Epithelial cell of proximal tubule (primary cell): ENCODE measurements around the gene SLC6A18. TPM values are rescaled to one million over a fixed set of nuclear protein-coding genes. Genes with fewer than 3 reads are reported as not detected.

Source experiments
- DNase-seq: peaks from one replicate; pipeline ENCODE4 v3.0.0-alpha.2; 2011; ENCODE audit warnings: low read depth
- H3K4me3 ChIP-seq: 2 replicates; pipeline ENCODE4 v1.5.1; 2011; ENCODE audit warnings: low read depth, mild to moderate bottlenecking, low read length
- total RNA-seq: library from RNA; depleted of rRNA; stranded (reverse); fragments of >200 nt; gene quantifications from 2 replicates; pipeline ENCODE4 v1.2.3, GENCODE V29; 2015
- TF ChIP-seq, protein P1 (sequence below): conservative IDR thresholded peaks from 2 replicates; pipeline ENCODE4 v1.5.1; 2012; ENCODE audit warnings: low read depth, mild to moderate bottlenecking, low read length

SLC6A18 gene
- total RNA-seq, 1 donor from 2014 or later: not detected

DNA sequence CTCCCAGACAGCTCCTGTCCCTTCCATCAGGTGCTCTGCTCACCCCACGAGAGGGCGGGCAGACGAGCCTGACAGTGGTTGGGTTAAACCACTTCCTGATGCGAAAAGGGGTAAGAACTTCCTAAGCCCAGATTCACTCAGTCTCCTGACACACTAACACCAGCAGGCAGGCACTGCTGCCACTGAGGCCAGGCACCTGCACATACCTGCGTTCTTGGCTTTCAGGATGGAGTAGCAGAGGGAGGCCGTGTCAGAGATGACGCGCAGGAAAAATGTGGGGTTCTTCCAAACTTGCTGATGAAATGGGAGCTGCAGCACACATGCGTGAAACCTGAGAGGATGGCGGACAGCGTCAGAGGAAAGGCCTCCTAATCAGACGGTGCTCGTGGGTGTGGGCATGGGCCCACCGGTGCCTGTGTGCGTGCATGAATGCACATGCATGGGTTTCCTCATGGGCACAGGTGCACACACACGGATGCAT, 29.9 kb downstream of the SLC6A18 start:
- H3K4me3 ChIP-seq: no peak overlapping the region
- DNase-seq: no peak
- TF ChIP-seq, protein P1, sequence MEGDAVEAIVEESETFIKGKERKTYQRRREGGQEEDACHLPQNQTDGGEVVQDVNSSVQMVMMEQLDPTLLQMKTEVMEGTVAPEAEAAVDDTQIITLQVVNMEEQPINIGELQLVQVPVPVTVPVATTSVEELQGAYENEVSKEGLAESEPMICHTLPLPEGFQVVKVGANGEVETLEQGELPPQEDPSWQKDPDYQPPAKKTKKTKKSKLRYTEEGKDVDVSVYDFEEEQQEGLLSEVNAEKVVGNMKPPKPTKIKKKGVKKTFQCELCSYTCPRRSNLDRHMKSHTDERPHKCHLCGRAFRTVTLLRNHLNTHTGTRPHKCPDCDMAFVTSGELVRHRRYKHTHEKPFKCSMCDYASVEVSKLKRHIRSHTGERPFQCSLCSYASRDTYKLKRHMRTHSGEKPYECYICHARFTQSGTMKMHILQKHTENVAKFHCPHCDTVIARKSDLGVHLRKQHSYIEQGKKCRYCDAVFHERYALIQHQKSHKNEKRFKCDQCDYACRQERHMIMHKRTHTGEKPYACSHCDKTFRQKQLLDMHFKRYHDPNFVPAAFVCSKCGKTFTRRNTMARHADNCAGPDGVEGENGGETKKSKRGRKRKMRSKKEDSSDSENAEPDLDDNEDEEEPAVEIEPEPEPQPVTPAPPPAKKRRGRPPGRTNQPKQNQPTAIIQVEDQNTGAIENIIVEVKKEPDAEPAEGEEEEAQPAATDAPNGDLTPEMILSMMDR: no peak

DNA sequence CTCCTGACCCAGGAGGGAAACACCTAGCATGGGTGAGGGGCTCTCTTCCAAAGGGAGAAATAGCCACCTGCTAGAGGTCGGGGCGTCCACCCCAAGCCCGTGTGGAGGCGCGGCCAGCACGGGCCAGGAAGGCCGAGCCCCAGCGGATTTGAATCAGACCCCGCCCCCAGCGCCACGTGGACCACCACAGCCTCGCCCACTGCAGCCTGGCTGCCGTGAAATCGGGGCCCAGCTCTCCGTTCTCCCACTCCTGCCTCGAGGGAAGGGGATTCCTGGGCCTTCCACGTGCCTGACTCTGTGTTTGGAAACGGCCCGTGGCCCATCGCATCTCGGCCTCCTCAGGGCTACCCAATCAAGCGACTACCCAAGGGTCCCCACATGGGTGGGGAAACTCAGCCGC, 31.6 kb downstream of the SLC6A18 start:
- no peak overlapping the region for H3K4me3 ChIP-seq

DNA sequence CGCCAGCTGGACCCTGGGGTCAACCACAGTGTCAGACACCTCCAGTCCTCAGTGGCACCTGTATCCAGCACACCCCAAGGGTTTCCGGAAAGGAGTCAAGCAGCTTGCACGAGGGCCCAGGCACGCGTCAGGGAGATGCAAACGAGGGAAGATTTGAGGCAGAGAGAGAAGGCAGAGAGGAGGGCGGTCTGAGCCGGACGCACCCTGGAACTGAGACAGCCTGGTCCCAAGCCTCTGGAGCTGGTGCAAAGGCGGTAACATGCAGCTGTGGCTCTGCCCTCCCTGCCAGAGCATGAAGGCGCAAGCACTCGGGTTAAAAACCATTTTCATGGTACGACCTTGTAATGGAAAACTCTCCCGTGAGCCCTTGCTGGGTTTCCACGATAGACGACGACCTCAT, 32.2 kb downstream of the SLC6A18 start:
- H3K4me3 ChIP-seq: no peak overlapping the region
- TF ChIP-seq, protein P1: no peak
- DNase-seq: no peak

More for the DNA sequence above, 31.6 kb downstream of the SLC6A18 start:
- no peak for DNase-seq
- TF ChIP-seq, protein P1: no peak

DNA sequence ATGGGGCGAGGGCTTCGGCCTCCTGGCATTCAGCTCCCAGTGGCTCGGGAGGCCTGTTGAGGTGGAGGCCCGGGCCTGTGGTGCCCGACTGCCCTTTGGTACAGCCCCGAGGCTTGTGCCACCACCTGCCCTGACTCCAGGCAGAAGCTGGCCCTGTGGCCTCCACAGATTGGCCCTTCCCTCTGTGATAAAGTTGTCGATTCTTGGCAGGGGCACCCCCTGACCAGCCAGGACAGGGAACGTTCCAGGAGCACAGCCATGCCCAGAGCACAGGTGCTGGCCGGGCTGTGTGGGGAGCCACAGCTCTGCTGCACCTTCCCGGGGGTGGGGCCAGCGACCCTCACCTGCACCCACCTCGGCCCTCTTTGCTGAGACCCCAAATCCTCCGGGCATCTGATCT, 32.7 kb downstream of the SLC6A18 start:
- TF ChIP-seq, protein P1: no peak
- no peak overlapping the region for H3K4me3 ChIP-seq
- no peak for DNase-seq

DNA sequence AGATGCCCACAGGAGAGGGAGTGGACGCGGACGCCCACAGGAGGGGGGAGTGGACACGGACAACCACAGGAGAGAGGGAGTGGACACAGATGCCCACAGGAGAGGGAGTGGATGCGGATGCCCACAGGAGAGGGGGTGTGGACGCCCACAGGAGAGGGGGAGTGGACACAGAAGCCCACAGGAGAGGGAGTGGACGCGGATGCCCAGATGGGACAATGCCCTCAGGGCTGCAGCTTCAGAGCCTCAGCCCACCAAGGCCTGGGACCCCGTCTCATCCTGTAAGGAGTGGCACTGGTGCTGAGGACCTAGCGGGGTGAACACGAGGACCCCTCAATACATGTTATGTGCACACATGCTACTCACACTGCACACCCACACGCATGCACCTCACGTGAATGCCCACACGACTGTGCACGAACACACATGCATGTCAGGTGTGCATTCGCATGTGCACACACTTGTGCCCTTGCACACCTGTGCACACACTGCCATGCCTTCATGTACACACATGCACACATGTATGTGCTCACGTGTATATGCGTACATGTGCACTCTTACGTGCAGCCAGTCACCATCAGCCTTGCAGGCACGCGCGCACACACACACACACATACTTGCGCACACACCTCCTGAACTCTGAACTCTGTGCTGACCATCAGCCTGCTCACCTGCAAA, 34.8 kb downstream of the SLC6A18 start:
- TF ChIP-seq, protein P1: no peak
- H3K4me3 ChIP-seq: no peak overlapping the region
- no peak for DNase-seq

DNA sequence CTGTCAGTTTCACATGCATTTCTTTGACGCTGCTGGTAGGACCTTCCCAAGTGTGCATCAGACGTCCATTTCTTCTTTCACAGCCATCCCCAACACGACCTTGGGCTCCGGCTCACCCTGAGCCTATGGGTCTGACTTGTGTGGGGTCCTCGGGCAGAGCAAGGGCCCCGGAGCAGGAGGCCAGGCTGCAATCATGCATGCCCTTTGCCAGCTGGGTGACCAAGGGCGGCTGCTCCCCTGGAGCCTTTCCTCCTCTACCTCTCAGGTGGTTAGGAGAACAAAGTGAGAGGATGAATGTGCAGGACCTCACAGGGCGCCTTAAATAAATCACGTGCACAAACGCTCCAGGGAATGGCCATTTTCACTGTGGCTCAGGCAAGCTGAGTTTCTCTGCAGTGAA, 36.5 kb downstream of the SLC6A18 start:
- TF ChIP-seq, protein P1: no peak
- no peak overlapping the region for H3K4me3 ChIP-seq
- no peak for DNase-seq

DNA sequence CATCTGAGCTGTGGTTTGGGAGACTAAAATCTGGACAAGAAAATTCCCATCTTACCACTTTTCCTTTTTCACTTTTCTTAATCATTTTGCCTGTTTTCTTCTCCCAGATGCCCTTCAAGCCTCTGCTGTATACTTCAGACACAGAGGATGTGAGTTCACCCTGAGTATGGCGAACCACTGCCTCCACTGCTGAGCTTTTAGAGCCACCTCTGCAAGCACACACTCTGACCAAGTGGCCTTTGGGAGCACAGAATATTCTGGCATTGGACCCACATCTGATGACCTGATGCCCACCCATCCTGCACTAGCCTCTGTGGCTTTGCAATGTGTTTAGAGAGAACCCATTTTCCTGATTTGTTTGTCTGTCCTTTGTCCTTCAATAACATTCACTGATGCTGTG, 37.2 kb downstream of the SLC6A18 start:
- TF ChIP-seq, protein P1: no peak
- no peak overlapping the region for H3K4me3 ChIP-seq
- no peak for DNase-seq
